Keratinocyte (primary cell): ENCODE results near the gene C12orf60. TPM values are rescaled to one million over a fixed set of nuclear protein-coding genes. Genes with fewer than 3 reads are reported as not detected.

Source experiments
- DNase-seq: peaks from one replicate; pipeline ENCODE4 v3.0.0-alpha.2; 2011; ENCODE audit warnings: low read depth, missing footprints, low spot score
- FAIRE-seq: peaks from 2 replicates; lab custom pipeline; 2011; peaks lifted over from hg19 to GRCh38; lab: Jason Lieb, UNC
- H2AFZ ChIP-seq: 2 replicates; pipeline ENCODE4 v1.6.0; 2012; ENCODE audit warnings: low read length, control low read depth, inconsistent platforms; ENCODE audit not compliant: control insufficient read depth
- H3K27ac ChIP-seq: 2 replicates; pipeline ENCODE4 v1.5.1; 2011; ENCODE audit warnings: low read length; ENCODE audit not compliant: control insufficient read depth, insufficient read depth
- H3K27me3 ChIP-seq: 3 replicates; pipeline ENCODE4 v1.6.0; 2011; ENCODE audit warnings: low read length; ENCODE audit not compliant: control insufficient read depth, insufficient read depth; ENCODE audit errors: extremely low read depth
- H3K36me3 ChIP-seq, 2 experiments: 2 replicates in 1 of 2; 3 replicates in 1 of 2; pipeline ENCODE4 v1.5.1; 2011; ENCODE audit warnings: low read length in 2 of 2, mild to moderate bottlenecking in 1 of 2; ENCODE audit not compliant: control insufficient read depth in 2 of 2, insufficient read depth in 2 of 2; ENCODE audit errors: extremely low read depth in 1 of 2
- H3K4me1 ChIP-seq: 3 replicates; pipeline ENCODE4 v1.5.1; 2011; ENCODE audit warnings: low read length; ENCODE audit not compliant: control insufficient read depth, insufficient read depth; ENCODE audit errors: extremely low read depth
- H3K4me2 ChIP-seq: 3 replicates; pipeline ENCODE4 v1.6.0; 2011; ENCODE audit warnings: low read depth, low read length; ENCODE audit not compliant: control insufficient read depth, insufficient read depth; ENCODE audit errors: extremely low read depth
- H3K4me3 ChIP-seq, 3 experiments: fragments of 200-600 bp in 1 of 3; sonication (generic) in 1 of 3; 2 replicates in 2 of 3; 3 replicates in 1 of 3; pipeline ENCODE4 v1.5.1; 2011 to 2016; ENCODE audit warnings: low read length in 3 of 3, mild to moderate bottlenecking in 3 of 3, control low read depth in 2 of 3, inconsistent platforms in 1 of 3, low read depth in 1 of 3, mixed read lengths in 1 of 3, mixed run types in 1 of 3, moderate library complexity in 1 of 3; ENCODE audit not compliant: control insufficient read depth in 2 of 3, insufficient read depth in 2 of 3; ENCODE audit errors: extremely low read depth in 1 of 3
- H3K79me2 ChIP-seq: 2 replicates; pipeline ENCODE4 v1.6.0; 2012; ENCODE audit warnings: low read length; ENCODE audit not compliant: control insufficient read depth, insufficient read depth
- H3K9ac ChIP-seq: 3 replicates; pipeline ENCODE4 v1.6.0; 2011; ENCODE audit warnings: low read length; ENCODE audit not compliant: control insufficient read depth, insufficient read depth; ENCODE audit errors: extremely low read depth
- H3K9me1 ChIP-seq: 3 replicates; pipeline ENCODE4 v1.6.0; 2011; ENCODE audit warnings: low read length; ENCODE audit not compliant: control insufficient read depth, insufficient read depth; ENCODE audit errors: extremely low read depth
- H3K9me3 ChIP-seq: 2 replicates; pipeline ENCODE4 v1.5.1; 2012; ENCODE audit warnings: low read depth, low read length; ENCODE audit not compliant: control insufficient read depth
- H4K20me1 ChIP-seq: 3 replicates; pipeline ENCODE4 v1.6.0; 2011; ENCODE audit warnings: low read length; ENCODE audit not compliant: control insufficient read depth, insufficient read depth; ENCODE audit errors: extremely low read depth
- CTCF ChIP-seq, 3 experiments: IDR thresholded peaks in 1 of 3; conservative IDR thresholded peaks in 1 of 3; optimal IDR thresholded peaks in 1 of 3; 2 replicates in 2 of 3; 3 replicates in 1 of 3; pipeline versions ENCODE3 to v1.5.1; 2011; ENCODE audit warnings: low read length in 3 of 3, mild to moderate bottlenecking in 3 of 3, moderate library complexity in 2 of 3, control low read depth in 1 of 3, inconsistent platforms in 1 of 3; ENCODE audit not compliant: insufficient read depth in 2 of 3; ENCODE audit errors: extremely low read depth in 1 of 3
- EZH2 ChIP-seq: IDR thresholded peaks from one replicate; pipeline ENCODE4 v1.6.1; 2012; ENCODE audit warnings: inconsistent platforms, mild to moderate bottlenecking, low read length, moderate library complexity
- dilution Hi-C: fragments of 300-500 bp; cut with MboI; formaldehyde crosslinking; loops from one replicate; pipeline ENCODE4 v1.7.0; 2020; ENCODE audit warnings: low sequenced_read_pairs; ENCODE audit not compliant: extremely low pct_ligation_motif_present
- polyA plus RNA-seq, 5 experiments: library from polyadenylated mRNA; depleted of rRNA in 3 of 5; stranded (reverse) in 3 of 5; stranded (forward) in 1 of 5; unstranded in 1 of 5; fragments of >200 nt; gene quantifications; 1 replicate in 1 of 5; 2 replicates in 3 of 5; 3 replicates in 1 of 5; pipeline versions ENCODE4 v1.2.1 to v1.2.3, GENCODE V29; 2011 to 2012; ENCODE audit warnings: missing spikeins in 2 of 5, low read depth in 1 of 5, low replicate concordance in 1 of 5

C12orf60 gene
- polyA plus RNA-seq, 1 donor (not counting 4 experiments of a cell fraction or from before 2014, with no cell fraction given), result 3.2 TPM

GRCh38 chr12:14836336-14837210 lies 33.1 kb downstream of the C12orf60 start:
- no peak overlapping the region for H3K9ac ChIP-seq
- H3K4me2 ChIP-seq, result peak overlapping the region; percentile 75
- no peaks in the 10 kb centered on the region for H3K27me3 ChIP-seq
- H3K4me3 ChIP-seq, result no peak overlapping the region
- no peaks in the 10 kb centered on the region for H4K20me1 ChIP-seq
- FAIRE-seq (peak; percentile 93), DNase-seq (no peak)
- no peaks in the 10 kb centered on the region for H3K79me2 ChIP-seq
- dilution Hi-C loops, result no loop called here
- no peaks in the 10 kb centered on the region for H3K9me1 ChIP-seq
- peak overlapping the region; percentile 65 for H3K27ac ChIP-seq
- TF ChIP-seq CTCF (optimal IDR thresholded peaks at IDR 0.05 in 1 of 3, IDR thresholded peaks at IDR 0.05 in 1 of 3, conservative IDR thresholded peaks at IDR 0.05 in 1 of 3; ENCODE audit: extremely low read depth in 1 of 3, insufficient read depth in 2 of 3, low read length in 3 of 3) (no peak), EZH2 (no peak)
- H3K4me1 ChIP-seq, result peaks cover 14% of the 10 kb centered on the region
- H2AFZ ChIP-seq, result peak overlapping the region; percentile 30
- no peaks in the 10 kb centered on the region for H3K9me3 ChIP-seq
- no peaks in the 10 kb centered on the region for H3K36me3 ChIP-seq

- Histone ChIP-seq H3K36me3 (no peaks in the 10 kb centered on the region), H3K27me3 (no peaks in the 10 kb centered on the region), H3K9ac (no peak overlapping the region), H3K9me3 (no peaks in the 10 kb centered on the region), H3K79me2 (no peaks in the 10 kb centered on the region), H3K4me1 (peaks cover 23% of the 10 kb centered on the region), H3K27ac (no peak overlapping the region), H3K4me3 (no peak overlapping the region), H4K20me1 (no peaks in the 10 kb centered on the region), H3K9me1 (no peaks in the 10 kb centered on the region), H3K4me2 (no peak overlapping the region), H2AFZ (no peak overlapping the region)
- FAIRE-seq (no peak), DNase-seq (no peak)
- dilution Hi-C loops, result no loop called here
- TF ChIP-seq EZH2, result no peak
- TF ChIP-seq CTCF (optimal IDR thresholded peaks at IDR 0.05 in 1 of 3, IDR thresholded peaks at IDR 0.05 in 1 of 3, conservative IDR thresholded peaks at IDR 0.05 in 1 of 3; ENCODE audit: extremely low read depth in 1 of 3, insufficient read depth in 2 of 3, low read length in 3 of 3), result no peak
Observed at GRCh38 chr12:14839262-14839661, 35.8 kb downstream of the C12orf60 start.
